HFFc6 (cell line): ENCODE data around the gene SSH3. TPM values are rescaled to one million over a fixed set of nuclear protein-coding genes. Genes with fewer than 3 reads are reported as not detected.
A peak's percentile ranks its signal among the peaks of the same experiment; 100 is the strongest.

Experiments used
- DNase-seq: peaks from one replicate; pipeline ENCODE4 v3.0.0-alpha.2; 2018
- H3K27ac Mint-ChIP-seq: 2 replicates; pipeline ENCODE4 v1.8.0; 2020; ENCODE audit warnings: mild to moderate bottlenecking, mixed read lengths
- H3K27me3 Mint-ChIP-seq: 2 replicates; pipeline ENCODE4 v1.8.0; 2021; ENCODE audit warnings: mild to moderate bottlenecking, moderate library complexity, mixed read lengths; ENCODE audit not compliant: insufficient read depth
- H3K36me3 Mint-ChIP-seq: 2 replicates; pipeline ENCODE4 v1.8.0; 2021; ENCODE audit warnings: low read depth, mixed read lengths
- H3K4me1 Mint-ChIP-seq: 2 replicates; pipeline ENCODE4 v1.8.0; 2020; ENCODE audit warnings: low read depth, mixed read lengths
- H3K4me3 Mint-ChIP-seq: 2 replicates; pipeline ENCODE4 v1.8.0; 2020; ENCODE audit warnings: mild to moderate bottlenecking, moderate library complexity, mixed read lengths
- H3K9me3 Mint-ChIP-seq: 2 replicates; pipeline ENCODE4 v1.8.0; 2020; ENCODE audit warnings: mild to moderate bottlenecking, mixed read lengths
- total RNA-seq, 6 experiments: library from RNA; stranded (reverse); fragmentation: NEBNext Ultra II Directional; extraction: Animal tissue kit (Norgen Biotek cat#: 25700); gene quantifications; 2 replicates in 1 of 6; 3 replicates in 5 of 6; pipeline ENCODE4 v1.2.3, GENCODE V29; 2021
- TF ChIP-seq, protein P1 (sequence below): fragments of 200-600 bp; sonication (generic); IDR thresholded peaks from 2 replicates; pipeline ENCODE4 v1.5.0; 2021; ENCODE audit warnings: antibody characterized with exemption, mild to moderate bottlenecking

The SSH3 gene
- total RNA-seq, 6 experiments from 2014 or later: 17.0 to 28.7 (median 22.6) TPM

DNA sequence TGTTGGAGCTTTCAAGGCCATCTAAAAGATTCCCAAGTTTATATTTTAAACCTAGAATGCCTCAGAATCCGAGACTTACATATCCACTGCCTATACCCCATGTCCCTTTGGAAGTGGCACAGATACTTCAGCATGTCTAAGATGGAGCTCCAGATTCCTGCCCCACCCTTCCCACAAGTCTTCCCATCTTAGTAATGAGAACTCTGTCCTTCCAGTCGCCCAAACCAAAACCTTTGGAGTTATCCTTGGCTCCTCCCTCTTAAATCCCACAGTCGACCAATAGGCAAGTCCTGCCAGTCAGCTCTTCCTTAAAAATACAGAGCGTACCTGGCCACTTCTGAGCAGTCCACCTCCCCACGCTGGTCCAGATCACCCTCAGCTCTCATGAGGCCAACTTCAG, 45.7 kb downstream of the SSH3 start:
- H3K36me3 Mint-ChIP-seq: no peaks in the 10 kb centered on the region
- no peak for DNase-seq
- no peaks in the 10 kb centered on the region for H3K9me3 Mint-ChIP-seq
- H3K4me1 Mint-ChIP-seq: peaks cover 54% of the 10 kb centered on the region
- H3K27me3 Mint-ChIP-seq: peaks cover 6% of the 10 kb centered on the region
- TF ChIP-seq, protein P1, sequence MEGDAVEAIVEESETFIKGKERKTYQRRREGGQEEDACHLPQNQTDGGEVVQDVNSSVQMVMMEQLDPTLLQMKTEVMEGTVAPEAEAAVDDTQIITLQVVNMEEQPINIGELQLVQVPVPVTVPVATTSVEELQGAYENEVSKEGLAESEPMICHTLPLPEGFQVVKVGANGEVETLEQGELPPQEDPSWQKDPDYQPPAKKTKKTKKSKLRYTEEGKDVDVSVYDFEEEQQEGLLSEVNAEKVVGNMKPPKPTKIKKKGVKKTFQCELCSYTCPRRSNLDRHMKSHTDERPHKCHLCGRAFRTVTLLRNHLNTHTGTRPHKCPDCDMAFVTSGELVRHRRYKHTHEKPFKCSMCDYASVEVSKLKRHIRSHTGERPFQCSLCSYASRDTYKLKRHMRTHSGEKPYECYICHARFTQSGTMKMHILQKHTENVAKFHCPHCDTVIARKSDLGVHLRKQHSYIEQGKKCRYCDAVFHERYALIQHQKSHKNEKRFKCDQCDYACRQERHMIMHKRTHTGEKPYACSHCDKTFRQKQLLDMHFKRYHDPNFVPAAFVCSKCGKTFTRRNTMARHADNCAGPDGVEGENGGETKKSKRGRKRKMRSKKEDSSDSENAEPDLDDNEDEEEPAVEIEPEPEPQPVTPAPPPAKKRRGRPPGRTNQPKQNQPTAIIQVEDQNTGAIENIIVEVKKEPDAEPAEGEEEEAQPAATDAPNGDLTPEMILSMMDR: no peak
- H3K4me3 Mint-ChIP-seq: no peak overlapping the region
- peak overlapping the region; percentile 2; the same call in 1 of the 2 replicates for H3K27ac Mint-ChIP-seq

DNA sequence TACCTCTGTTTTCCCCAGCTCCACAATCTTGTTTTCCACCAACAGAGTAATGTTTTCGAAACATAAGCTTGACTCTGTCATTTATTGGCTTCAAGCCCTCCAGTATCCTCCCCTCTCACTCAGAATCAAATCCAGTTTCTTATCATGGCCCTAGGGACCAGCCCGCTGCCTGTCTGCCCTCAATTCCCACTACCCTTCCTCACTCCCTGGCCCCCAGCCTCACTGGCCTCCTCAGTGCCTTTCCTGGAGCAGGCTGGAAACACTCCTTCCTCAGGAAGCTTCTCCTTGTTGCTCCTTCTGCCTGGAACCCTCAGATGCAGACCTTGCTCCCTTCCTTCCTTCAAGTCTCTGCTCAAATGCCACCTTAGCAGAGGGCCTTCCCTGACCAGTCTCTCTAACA, 46.1 kb downstream of the SSH3 start:
- no peak for DNase-seq
- Mint-ChIP-seq H3K36me3 (no peaks in the 10 kb centered on the region), H3K27me3 (peaks cover 6% of the 10 kb centered on the region), H3K4me1 (peaks cover 59% of the 10 kb centered on the region), H3K9me3 (no peaks in the 10 kb centered on the region), H3K27ac (peak overlapping the region; percentile 4; the same call in 1 of the 2 replicates), H3K4me3 (no peak overlapping the region)
- TF ChIP-seq, protein P1: no peak

DNA sequence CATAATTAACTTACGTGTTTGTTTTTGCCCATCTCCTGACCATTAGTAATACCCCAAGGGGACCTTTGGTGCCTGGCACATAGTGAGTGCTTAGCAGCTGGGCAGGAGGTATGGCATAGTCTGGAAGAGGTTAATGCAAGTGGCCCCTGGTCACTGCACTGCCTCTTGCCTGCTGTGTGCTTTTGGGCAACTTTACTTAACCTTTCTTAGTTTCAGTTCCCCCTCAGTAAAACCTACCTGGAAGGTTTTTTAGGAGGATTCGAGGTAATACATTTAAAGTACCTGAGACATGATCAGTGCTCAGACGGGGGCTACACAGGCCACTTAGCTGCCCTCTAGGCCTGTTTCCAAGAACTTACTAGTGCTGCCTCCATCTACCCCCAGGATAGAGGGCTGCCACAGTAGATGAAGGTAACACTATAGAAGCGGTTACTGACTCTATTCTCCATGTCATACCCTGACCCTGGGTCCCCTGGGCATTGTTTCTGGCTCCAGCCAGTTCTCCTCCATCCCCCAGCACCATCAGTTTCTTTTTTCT, 46.7 kb downstream of the SSH3 start:
- H3K27me3 Mint-ChIP-seq: peaks cover 6% of the 10 kb centered on the region

DNA sequence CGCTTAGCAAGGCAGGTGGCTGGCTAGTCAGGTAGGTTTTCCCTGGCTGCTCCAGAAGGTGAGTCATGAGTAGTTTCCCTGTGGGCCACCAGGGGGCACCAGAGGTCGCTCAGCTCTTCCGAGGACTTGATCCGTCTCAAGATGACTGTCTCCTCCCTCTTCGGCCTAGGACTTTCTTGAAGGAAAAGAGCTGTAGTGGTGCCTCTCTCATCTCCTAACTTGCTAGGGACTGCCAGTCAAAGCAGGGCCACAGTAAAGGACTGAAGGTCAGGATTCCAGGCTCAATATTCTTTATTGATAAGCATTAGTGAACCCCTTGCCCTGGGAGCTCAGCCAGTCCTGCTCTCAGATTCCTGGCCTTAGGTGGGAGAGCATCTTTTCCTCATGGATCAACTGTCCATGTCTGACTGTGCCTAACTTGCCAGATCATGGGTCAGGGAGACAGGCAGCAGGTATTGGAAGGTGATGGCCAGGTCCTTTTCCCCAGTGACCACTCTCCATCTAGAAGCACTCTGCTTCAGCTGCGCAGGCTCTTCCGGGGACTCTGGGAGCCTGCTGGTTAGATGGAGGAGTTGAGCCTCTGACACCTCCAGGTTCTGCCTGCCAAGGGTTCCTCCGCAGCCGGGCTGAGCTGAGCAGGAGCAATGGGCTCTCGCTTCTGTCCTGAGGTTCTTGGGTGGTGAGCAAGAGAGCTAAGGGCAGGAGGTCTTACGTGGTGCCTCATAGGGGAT, 48.1 kb downstream of the SSH3 start:
- H3K36me3 Mint-ChIP-seq: no peaks in the 10 kb centered on the region
- no peaks in the 10 kb centered on the region for H3K9me3 Mint-ChIP-seq
- H3K27ac Mint-ChIP-seq: peak overlapping the region; percentile 100
- DNase-seq: peak; percentile 48
- TF ChIP-seq, protein P1: peak; percentile 97
- peaks cover 68% of the 10 kb centered on the region for H3K4me1 Mint-ChIP-seq
- peaks cover 5% of the 10 kb centered on the region for H3K27me3 Mint-ChIP-seq
- H3K4me3 Mint-ChIP-seq: peak overlapping the region; percentile 98

More for the DNA sequence above, 46.7 kb downstream of the SSH3 start:
- Mint-ChIP-seq H3K4me1 (peaks cover 64% of the 10 kb centered on the region), H3K36me3 (no peaks in the 10 kb centered on the region), H3K4me3 (no peak overlapping the region), H3K27ac (peak overlapping the region; percentile 4; the same call in 1 of the 2 replicates), H3K9me3 (no peaks in the 10 kb centered on the region)
- DNase-seq: no peak
- TF ChIP-seq, protein P1: no peak

DNA sequence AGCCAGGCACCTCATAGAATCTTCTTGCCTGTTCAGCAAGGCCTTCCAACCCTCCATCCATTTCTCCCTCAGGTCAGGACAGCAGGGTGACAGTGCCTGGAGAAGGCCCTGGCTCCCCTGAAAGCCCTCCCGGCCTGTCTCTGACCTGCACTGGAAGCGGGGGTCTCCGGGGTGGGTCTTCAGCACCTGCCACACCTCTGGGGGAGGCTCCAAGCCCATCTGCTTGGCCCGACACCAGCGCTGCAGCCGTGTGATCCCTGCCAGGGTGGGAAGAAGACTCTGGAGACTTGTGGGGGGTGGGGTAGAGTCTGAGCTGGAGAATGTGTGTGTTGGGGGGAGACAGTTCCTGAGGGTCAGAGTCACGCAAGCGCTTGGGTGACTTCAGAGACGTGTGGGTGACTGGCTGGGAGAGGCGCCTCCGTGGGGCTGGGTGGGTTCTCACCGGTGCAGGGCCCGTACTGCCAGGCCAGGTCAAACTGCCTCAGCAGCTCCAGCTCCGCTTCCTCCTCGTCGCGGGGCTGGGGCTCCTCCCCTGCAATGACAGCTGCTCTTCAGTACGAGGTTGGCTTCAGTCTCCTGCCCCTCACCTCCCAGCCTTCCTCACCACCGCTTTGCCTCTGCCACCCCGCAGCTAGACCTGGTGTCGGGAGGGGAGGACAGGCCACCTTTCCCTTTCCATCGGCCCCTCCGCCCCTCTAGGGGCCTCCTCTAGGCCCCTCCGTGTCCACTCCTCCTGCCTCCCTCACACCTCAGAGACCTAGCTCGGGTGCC, 49.4 kb downstream of the SSH3 start:
- H3K9me3 Mint-ChIP-seq: no peaks in the 10 kb centered on the region
- H3K27me3 Mint-ChIP-seq: peaks cover 5% of the 10 kb centered on the region
- no peak for DNase-seq
- peak overlapping the region; percentile 100 for H3K27ac Mint-ChIP-seq
- H3K4me3 Mint-ChIP-seq: peak overlapping the region; percentile 98
- peaks cover 71% of the 10 kb centered on the region for H3K4me1 Mint-ChIP-seq
- H3K36me3 Mint-ChIP-seq: no peaks in the 10 kb centered on the region
- TF ChIP-seq, protein P1: no peak
